ENCODE measurements around the gene KIF26B.

DNA sequence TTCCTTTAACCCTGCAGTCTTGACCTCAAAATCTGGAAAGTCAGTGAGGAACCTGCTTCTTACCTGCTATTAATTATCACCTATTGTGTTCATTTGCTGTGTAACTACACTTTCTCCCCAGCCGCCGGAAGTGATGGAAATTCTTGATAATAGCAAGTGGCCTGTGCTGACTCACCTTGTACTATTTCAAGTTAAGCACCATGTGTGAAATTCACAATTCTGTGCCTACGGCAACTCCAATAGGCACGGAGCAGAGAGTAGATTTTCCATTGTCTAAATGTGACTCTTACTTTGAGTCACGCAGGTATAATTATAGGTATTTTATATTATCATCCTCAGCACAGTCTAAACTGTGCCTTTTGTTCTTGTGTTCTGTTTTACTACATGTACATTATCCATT is 466.8 kb downstream of the KIF26B start:
- TF ChIP-seq, protein P1, sequence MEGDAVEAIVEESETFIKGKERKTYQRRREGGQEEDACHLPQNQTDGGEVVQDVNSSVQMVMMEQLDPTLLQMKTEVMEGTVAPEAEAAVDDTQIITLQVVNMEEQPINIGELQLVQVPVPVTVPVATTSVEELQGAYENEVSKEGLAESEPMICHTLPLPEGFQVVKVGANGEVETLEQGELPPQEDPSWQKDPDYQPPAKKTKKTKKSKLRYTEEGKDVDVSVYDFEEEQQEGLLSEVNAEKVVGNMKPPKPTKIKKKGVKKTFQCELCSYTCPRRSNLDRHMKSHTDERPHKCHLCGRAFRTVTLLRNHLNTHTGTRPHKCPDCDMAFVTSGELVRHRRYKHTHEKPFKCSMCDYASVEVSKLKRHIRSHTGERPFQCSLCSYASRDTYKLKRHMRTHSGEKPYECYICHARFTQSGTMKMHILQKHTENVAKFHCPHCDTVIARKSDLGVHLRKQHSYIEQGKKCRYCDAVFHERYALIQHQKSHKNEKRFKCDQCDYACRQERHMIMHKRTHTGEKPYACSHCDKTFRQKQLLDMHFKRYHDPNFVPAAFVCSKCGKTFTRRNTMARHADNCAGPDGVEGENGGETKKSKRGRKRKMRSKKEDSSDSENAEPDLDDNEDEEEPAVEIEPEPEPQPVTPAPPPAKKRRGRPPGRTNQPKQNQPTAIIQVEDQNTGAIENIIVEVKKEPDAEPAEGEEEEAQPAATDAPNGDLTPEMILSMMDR (IDR thresholded peaks at IDR 0.05; ENCODE audit: low read depth, low read length), result no peak
- no peak for TF ChIP-seq EZH2phosphoT487 (IDR thresholded peaks at IDR 0.05; ENCODE audit: low read depth)

Data from OCI-LY3 (cell line).